Measurements from ENCODE around the gene ATPAF1.

ATPAF1 gene

DNA sequence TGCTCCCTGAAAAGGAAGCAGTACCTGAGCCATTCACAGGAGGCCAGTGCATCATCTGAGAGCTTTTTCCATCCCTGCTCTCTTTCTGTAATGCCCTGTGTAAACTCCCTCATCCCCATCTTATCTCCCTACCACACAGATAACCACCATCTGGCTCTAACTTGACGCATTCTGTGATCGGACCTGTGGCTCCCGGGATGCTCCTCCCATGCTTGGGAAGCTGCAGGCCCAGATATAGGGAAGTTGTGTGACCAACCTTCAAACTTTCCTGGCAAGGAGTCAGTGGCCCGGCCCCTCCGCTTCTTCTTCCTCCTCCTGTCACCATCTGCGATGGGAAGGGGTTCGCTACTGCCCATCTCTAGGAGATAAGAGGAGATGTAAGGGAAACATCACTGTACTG lies 85.2 kb downstream of the ATPAF1 start:
- no peak for DNase-seq

All from NCI-H1694 treated with DMSO at 0.1 percent for 48 hours (cell line).